Measurements from ENCODE around the gene GOLIM4.

GOLIM4 gene

DNA sequence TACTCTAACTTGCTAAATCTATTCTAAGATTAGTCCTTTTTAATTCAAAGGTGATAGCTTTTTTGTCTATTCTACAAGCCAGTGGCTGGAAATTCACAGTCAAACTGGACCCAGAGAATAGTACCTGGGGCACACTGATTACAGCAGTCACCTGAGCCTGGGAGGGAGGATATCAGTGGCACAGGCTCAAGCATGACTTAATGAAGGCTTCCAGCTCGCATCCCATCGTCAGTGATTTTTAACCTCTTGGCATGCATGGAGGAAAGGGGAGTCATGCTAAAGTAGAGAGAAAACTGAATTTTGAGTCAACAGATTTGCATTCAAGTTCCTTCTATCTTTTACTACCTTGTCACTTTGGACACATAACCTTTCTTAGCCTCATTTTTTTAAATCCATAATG, 24.8 kb downstream of the GOLIM4 start:
- TF ChIP-seq, protein P1, sequence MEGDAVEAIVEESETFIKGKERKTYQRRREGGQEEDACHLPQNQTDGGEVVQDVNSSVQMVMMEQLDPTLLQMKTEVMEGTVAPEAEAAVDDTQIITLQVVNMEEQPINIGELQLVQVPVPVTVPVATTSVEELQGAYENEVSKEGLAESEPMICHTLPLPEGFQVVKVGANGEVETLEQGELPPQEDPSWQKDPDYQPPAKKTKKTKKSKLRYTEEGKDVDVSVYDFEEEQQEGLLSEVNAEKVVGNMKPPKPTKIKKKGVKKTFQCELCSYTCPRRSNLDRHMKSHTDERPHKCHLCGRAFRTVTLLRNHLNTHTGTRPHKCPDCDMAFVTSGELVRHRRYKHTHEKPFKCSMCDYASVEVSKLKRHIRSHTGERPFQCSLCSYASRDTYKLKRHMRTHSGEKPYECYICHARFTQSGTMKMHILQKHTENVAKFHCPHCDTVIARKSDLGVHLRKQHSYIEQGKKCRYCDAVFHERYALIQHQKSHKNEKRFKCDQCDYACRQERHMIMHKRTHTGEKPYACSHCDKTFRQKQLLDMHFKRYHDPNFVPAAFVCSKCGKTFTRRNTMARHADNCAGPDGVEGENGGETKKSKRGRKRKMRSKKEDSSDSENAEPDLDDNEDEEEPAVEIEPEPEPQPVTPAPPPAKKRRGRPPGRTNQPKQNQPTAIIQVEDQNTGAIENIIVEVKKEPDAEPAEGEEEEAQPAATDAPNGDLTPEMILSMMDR (IDR thresholded peaks at IDR 0.05; ENCODE audit: low read depth, low read length) = no peak
- H3K4me3 ChIP-seq (ENCODE audit: low read depth, low read length) = no peak overlapping the region
- DNase-seq (ENCODE audit: low read depth, low spot score) = no peak
- in situ Hi-C loops (cut with HindIII; ENCODE audit: low sequenced_read_pairs) = no loop called here

DNA sequence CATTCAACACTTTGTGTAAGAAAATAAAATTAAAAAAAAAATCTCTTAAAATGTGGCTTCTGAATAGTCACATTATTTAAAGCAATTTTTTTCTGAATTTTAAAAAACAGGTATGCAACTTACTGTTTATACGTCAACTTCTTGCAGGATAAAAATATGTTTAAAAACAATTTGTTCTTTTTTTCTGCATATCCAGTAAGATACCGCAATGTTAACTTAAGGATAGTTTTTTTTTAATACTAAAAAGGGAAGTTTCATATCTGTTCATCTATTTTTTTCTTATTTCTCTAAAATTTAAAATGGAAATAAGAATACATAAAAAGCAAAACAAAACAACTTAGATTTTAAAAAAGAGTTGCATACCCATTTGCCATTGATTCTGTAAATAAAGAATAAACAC, 27.4 kb downstream of the GOLIM4 start:
- in situ Hi-C loops (cut with HindIII; ENCODE audit: low sequenced_read_pairs) = no loop called here
- no peak for DNase-seq (ENCODE audit: low read depth, low spot score)
- TF ChIP-seq, protein P1 (IDR thresholded peaks at IDR 0.05; ENCODE audit: low read depth, low read length) = no peak
- no peak overlapping the region for H3K4me3 ChIP-seq (ENCODE audit: low read depth, low read length)

- TF ChIP-seq, protein P1 (IDR thresholded peaks at IDR 0.05; ENCODE audit: low read depth, low read length) = no peak
Observed at GRCh38 chr3:168066882-168067281, 28.8 kb downstream of the GOLIM4 start.

DNA sequence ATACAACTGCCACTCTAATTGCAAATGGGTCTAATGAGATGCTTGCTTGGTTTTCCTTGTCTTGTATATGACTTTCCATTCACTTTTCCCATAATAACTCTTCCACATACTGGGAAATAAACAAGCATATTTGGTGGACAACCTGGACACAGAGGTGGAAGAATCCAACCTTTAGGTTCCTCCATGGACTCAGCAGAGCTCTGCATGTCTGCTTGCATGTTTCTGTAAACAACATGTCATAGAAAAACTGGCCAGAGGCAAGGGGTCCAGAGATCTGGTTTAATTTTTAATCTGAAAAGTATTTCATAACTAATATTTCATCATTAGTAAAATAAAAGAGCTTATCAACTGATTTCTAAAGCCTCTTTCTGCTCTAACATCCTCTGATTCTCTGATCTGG, 30.2 kb downstream of the GOLIM4 start:
- DNase-seq (ENCODE audit: low read depth, low spot score) = no peak
- no peak overlapping the region for H3K4me3 ChIP-seq (ENCODE audit: low read depth, low read length)
- TF ChIP-seq, protein P1 (IDR thresholded peaks at IDR 0.05; ENCODE audit: low read depth, low read length) = no peak
- in situ Hi-C loops (cut with HindIII; ENCODE audit: low sequenced_read_pairs) = no loop called here

More at GRCh38 chr3:168066882-168067281, 28.8 kb downstream of the GOLIM4 start:
- H3K4me3 ChIP-seq (ENCODE audit: low read depth, low read length) = no peak overlapping the region
- no peak for DNase-seq (ENCODE audit: low read depth, low spot score)
- in situ Hi-C loops (cut with HindIII; ENCODE audit: low sequenced_read_pairs) = no loop called here

DNA sequence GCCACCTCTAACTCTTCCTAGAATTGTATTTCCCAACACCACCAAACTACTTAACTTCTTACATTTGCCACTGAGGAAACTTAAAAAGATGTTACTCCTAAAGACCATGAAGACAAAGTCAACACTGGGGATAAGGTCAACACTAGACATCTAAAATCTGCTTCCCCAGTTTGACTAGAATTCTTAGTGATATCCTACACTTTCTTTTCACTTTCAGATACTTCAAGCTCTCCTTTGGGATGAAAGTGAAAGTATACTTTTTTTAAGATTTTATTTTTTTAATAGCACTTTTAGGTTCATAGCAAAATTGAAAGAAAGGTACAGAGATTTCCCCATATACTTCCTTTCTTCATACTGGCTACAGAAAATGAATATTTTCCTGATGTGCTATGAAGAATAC, 32.6 kb downstream of the GOLIM4 start:
- TF ChIP-seq, protein P1 (IDR thresholded peaks at IDR 0.05; ENCODE audit: low read depth, low read length) = no peak
- in situ Hi-C loops (cut with HindIII; ENCODE audit: low sequenced_read_pairs) = no loop called here
- H3K4me3 ChIP-seq (ENCODE audit: low read depth, low read length) = no peak overlapping the region
- DNase-seq (ENCODE audit: low read depth, low spot score) = no peak

GRCh38 chr3:168062679-168063078, 33.0 kb downstream of the GOLIM4 start:
- TF ChIP-seq, protein P1 (IDR thresholded peaks at IDR 0.05; ENCODE audit: low read depth, low read length) = no peak
- no peak overlapping the region for H3K4me3 ChIP-seq (ENCODE audit: low read depth, low read length)
- in situ Hi-C loops (cut with HindIII; ENCODE audit: low sequenced_read_pairs) = no loop called here

More at GRCh38 chr3:168062679-168063078, 33.0 kb downstream of the GOLIM4 start:
- no peak for DNase-seq (ENCODE audit: low read depth, low spot score)
